Activated naive CD8-positive, alpha-beta T cell treated with anti-CD3 and anti-CD28 coated beads for 36 hours (primary cell): ENCODE results near the gene YIPF5. TPM values are rescaled to one million over a fixed set of nuclear protein-coding genes. Genes with fewer than 3 reads are reported as not detected.

Source experiments
- DNase-seq: peaks from one replicate; pipeline ENCODE4 v3.0.0; 2021
- H3K27ac Mint-ChIP-seq: one replicate; pipeline ENCODE4 v1.8.0; 2022; ENCODE audit warnings: mild to moderate bottlenecking, moderate library complexity, mixed read lengths
- H3K27me3 Mint-ChIP-seq: one replicate; pipeline ENCODE4 v1.8.0; 2022; ENCODE audit warnings: mild to moderate bottlenecking, mixed read lengths
- H3K36me3 Mint-ChIP-seq: one replicate; pipeline ENCODE4 v1.8.0; 2021; ENCODE audit warnings: mild to moderate bottlenecking, mixed read lengths
- H3K4me1 Mint-ChIP-seq: one replicate; pipeline ENCODE4 v1.8.0; 2021; ENCODE audit warnings: mixed read lengths
- H3K4me3 Mint-ChIP-seq: one replicate; pipeline ENCODE4 v1.8.0; 2022; ENCODE audit warnings: mild to moderate bottlenecking, moderate library complexity, mixed read lengths
- H3K9me3 Mint-ChIP-seq: one replicate; pipeline ENCODE4 v1.8.0; 2022; ENCODE audit warnings: mixed read lengths
- total RNA-seq, 2 experiments: library from RNA; stranded (reverse); gene quantifications; one replicate each; pipeline ENCODE4 v1.2.3, GENCODE V29; 2021

The YIPF5 gene
- total RNA-seq, 2 experiments from 2014 or later, result 38.7 to 39.1 TPM

GRCh38 chr5:144122641-144123040 lies 47.8 kb downstream of the YIPF5 start:
- Mint-ChIP-seq H3K4me3 (no peak overlapping the region), H3K27ac (no peak overlapping the region), H3K4me1 (no peaks in the 10 kb centered on the region), H3K36me3 (no peaks in the 10 kb centered on the region), H3K27me3 (no peaks in the 10 kb centered on the region), H3K9me3 (no peaks in the 10 kb centered on the region)
- no peak for DNase-seq

- Mint-ChIP-seq H3K36me3 (no peaks in the 10 kb centered on the region), H3K4me1 (no peaks in the 10 kb centered on the region), H3K27me3 (no peaks in the 10 kb centered on the region), H3K27ac (no peak overlapping the region), H3K9me3 (no peaks in the 10 kb centered on the region), H3K4me3 (no peak overlapping the region)
- DNase-seq, result no peak
Observed at GRCh38 chr5:144122081-144122480, 48.4 kb downstream of the YIPF5 start.

GRCh38 chr5:144121577-144121976 lies 48.9 kb downstream of the YIPF5 start:
- H3K9me3 Mint-ChIP-seq, result no peaks in the 10 kb centered on the region
- no peaks in the 10 kb centered on the region for H3K4me1 Mint-ChIP-seq
- H3K27me3 Mint-ChIP-seq, result no peaks in the 10 kb centered on the region
- no peak for DNase-seq
- H3K4me3 Mint-ChIP-seq, result no peak overlapping the region
- no peak overlapping the region for H3K27ac Mint-ChIP-seq
- no peaks in the 10 kb centered on the region for H3K36me3 Mint-ChIP-seq

- H3K36me3 Mint-ChIP-seq, result no peaks in the 10 kb centered on the region
- no peak overlapping the region for H3K4me3 Mint-ChIP-seq
- no peak for DNase-seq
- no peak overlapping the region for H3K27ac Mint-ChIP-seq
- no peaks in the 10 kb centered on the region for H3K27me3 Mint-ChIP-seq
- no peaks in the 10 kb centered on the region for H3K4me1 Mint-ChIP-seq
- no peaks in the 10 kb centered on the region for H3K9me3 Mint-ChIP-seq
Observed at GRCh38 chr5:144120661-144121180, 49.7 kb downstream of the YIPF5 start.

- H3K4me1 Mint-ChIP-seq, result no peaks in the 10 kb centered on the region
- no peak overlapping the region for H3K27ac Mint-ChIP-seq
- H3K9me3 Mint-ChIP-seq, result no peaks in the 10 kb centered on the region
- no peaks in the 10 kb centered on the region for H3K36me3 Mint-ChIP-seq
- no peak for DNase-seq
- H3K27me3 Mint-ChIP-seq, result no peaks in the 10 kb centered on the region
- no peak overlapping the region for H3K4me3 Mint-ChIP-seq
Observed at GRCh38 chr5:144117412-144117811, 53.0 kb downstream of the YIPF5 start.

GRCh38 chr5:144114571-144114970 lies 55.9 kb downstream of the YIPF5 start:
- DNase-seq, result no peak
- H3K27ac Mint-ChIP-seq, result no peak overlapping the region
- no peaks in the 10 kb centered on the region for H3K27me3 Mint-ChIP-seq
- no peaks in the 10 kb centered on the region for H3K4me1 Mint-ChIP-seq
- H3K4me3 Mint-ChIP-seq, result no peak overlapping the region
- H3K9me3 Mint-ChIP-seq, result no peaks in the 10 kb centered on the region
- H3K36me3 Mint-ChIP-seq, result no peaks in the 10 kb centered on the region

Other genes with a start within 250 kb of the YIPF5 start
- gene KCTD16, start 214 bp upstream of the YIPF5 start, total RNA-seq, result under 1 TPM; 0.16 to 0.31 TPM